CD4-positive, alpha-beta T cell treated with Interleukin-17A for 4 hours (primary cell): ENCODE results near the gene KIRREL3.

Experiments
- DNase-seq: peaks from one replicate; pipeline ENCODE4 v3.0.0-alpha.2; 2020; ENCODE audit warnings: mixed read lengths

The KIRREL3 gene

DNA sequence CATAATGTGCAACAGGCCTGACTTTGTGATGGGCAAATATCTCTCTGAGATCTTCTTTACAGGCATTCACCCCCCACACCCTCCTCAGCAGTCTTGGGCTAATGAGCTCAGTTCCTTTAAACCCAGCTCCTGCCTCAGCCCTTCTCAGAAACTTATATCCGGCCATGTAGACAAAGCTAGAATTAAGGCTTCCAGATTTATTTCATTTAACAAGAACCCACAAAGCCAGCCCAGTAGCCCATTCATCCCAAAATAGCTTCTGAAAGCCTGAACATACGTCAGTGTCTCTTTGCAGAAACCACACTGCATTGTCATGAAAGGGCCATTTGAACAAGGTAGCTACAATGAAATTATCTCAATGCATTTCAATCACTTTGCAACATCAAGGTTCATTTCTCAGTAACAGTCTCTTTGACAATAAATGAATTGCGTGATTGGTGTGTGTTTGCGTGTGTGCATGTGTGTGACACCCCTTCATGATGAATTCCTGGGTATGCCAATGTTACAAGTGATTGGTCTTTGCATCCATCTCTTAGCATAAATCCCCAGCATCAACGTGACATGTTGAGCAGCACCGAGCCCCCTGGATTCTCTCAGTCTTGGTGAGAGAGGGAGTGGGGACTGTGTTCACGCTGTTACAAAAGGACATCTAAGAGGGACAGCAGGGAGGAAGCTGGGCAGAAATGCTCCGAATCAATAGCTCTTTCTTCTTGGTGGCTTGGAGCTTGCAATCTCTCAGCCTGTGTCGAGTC lies 299.6 kb downstream of the KIRREL3 start:
- no peak for DNase-seq

DNA sequence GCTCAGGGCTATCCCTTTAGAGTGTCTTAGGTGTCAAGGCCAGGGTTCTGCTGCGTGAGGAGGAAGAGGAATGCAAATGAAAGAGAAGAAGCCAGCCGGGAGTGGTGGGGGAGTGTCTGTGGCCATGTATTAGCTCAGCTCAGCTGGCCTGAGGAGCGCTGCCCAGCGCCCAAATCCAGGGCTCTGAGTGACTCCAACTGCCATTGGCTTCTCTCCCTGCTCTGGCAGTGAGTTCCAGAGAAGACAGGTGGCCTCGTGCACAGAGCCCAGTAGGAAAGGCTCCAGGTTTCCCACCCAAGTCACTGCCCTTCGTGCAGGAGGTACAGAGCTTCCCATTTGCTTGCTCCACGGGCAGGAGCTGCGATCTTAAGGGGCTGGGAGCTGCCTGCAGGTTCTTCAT lies 302.0 kb downstream of the KIRREL3 start:
- DNase-seq = no peak

DNA sequence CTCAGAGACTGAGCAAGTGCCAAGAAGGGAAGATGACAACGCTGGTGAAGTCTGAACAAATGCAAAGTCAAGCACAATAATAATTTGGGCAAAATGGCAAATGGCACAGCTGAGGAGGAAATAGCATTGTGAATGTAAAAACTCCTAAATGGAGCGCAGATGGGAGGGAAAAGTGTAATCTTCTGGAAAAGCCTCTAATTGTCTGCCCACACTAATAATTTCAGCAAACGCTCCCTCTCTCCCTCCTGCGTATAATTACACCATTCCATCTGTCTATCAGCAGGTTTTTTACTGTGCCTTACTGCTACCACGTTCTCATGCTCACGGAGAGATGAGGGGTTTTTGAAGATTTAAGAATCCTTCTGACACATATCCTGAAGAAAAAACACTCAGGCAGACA lies 302.6 kb downstream of the KIRREL3 start:
- DNase-seq = no peak

DNA sequence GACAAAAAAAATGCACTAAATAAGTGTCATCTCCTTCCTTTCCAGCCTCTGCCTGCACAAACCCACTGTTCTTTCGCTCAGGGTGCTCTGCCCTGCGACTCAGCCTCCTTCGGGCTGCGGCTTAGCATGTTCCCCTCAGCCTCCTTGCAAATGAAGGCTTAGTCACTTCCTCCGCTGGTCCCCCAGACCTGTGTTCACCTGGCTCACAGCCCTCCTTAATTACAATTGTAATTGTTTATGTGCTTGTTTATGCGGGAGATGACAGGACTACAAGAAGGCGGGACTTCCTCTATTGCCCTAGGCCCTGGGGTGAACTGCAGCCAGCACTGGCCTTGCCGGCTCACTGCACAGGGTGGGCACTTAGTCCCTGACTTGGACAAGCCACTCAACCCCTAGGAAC lies 303.6 kb downstream of the KIRREL3 start:
- DNase-seq = no peak

DNA sequence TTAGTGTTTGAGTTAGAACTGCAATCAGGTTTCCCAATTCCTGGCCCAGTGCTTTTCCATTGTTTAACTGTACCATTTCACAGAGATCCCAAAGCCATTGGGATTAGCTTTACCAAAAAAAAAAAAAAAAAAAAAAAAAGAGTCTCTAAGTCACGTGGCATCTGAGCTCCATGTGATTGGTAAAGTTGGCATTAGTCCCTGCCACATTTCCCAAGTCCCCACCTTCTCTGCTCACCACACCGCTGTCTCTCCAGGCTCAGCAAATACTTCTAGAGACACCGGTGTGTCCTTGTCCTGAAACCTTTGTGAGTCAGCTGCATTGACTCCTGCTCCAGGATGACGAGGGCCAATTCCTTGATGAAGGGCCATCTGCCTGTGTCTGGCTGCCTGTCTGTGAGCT lies 305.3 kb downstream of the KIRREL3 start:
- DNase-seq = no peak

DNA sequence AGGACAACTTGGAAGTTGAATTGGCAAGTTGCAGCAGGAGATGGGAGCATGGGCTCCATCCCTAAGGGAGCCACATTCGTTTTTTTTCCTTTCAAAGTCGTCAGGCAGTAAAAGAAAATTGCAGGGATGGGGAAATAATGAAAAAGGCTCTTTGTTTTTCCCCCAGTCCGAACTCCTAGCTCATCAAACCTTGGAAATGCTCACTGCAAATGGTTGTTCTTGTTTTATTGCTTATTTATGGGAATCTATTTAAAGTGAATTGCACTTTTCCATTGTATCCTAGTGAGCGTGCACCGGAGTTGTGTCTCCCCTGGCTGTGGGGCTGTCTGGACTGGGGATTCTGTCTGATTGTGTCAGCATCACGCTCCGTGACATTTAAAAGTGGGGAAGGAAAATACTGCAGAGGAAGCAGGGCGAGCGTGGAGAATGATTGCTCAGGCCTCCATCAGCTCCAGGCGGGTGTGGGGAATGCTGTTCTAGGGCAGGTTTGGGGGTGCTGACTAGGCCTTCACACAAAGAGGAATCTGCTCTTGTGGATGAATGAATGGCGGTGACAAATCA lies 306.4 kb downstream of the KIRREL3 start:
- DNase-seq = no peak

DNA sequence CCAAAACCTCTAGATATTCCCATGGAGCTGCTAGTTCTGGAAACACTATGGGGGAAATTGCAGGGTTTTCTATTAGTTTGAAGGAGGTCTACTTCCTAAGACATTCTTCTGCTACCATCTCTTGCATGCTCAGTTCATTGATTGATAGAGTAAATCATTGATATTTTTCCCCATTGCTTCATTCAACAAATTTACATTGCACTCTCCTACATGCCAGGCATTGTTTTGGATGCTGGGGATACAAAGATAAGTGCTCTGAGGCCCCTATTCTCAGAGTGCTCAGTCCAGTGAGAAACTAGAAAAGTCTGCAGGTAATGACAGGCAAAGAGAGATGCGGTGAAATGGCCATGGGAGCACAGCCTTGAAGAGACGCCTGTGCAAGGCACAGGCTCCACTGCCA lies 313.1 kb downstream of the KIRREL3 start:
- DNase-seq = no peak

DNA sequence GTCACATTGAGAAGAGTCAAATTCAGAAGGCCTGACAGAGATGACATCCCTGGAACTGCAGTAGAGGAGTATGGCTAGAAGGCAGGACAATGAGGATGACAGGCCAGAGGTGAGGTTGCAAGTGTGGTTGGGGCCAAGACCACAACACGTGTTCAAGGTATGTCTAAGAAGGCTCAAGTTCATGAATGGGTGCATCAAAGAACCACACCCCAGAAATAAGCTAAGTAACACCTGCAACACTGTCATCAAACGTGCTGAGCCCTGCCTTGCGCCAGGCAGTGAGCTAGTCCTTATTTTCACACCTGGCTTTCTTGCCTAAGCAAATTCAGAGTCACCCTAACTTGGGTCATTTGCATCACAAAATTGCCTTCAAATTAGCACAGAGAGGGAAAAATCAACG lies 313.6 kb downstream of the KIRREL3 start:
- DNase-seq = no peak

DNA sequence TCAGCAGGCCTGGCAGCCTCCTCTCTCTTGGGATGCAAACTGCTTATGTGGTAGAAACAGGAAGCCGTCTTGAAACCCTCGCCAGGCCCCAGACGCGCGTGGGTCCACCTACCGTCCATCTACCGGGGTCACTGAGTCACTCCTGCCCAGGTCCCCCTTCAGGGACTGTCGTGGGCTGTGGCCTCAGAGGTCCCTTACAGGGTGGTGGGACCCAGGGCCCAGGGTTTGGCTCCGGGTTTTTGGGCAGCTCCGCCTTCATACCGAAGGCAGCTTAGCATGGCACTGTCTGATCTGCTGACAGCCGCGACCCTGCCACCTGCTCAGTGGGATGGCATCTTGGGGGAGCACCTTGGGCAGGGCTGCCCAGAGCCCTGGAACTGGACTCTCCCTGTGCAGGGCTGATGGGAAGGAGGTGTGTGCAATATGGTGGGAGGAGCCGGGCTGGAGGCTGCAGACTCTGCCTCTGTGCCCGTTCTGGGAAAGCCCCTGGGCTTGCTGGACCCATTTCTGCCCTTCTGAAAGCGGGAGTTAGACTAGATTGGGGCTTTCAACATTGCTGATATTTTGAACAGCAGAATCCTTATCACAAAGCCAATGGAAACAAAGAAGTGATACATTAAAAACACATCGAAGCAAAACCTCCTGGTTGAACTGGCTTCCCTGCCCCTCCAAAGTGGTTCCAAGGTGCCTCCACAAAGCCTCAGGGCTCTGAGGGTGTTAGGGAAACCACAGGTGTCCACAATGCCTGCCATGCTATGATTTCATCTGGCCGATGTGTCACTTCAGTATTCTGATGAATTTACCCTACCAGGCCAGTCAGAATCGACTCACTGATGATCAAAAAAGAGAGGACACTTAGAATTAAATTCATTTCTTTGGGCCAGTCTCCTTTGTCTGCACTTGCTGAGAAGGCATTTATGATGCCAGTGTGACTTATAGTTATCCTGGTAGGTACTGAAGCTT lies 316.5 kb downstream of the KIRREL3 start:
- DNase-seq = no peak

DNA sequence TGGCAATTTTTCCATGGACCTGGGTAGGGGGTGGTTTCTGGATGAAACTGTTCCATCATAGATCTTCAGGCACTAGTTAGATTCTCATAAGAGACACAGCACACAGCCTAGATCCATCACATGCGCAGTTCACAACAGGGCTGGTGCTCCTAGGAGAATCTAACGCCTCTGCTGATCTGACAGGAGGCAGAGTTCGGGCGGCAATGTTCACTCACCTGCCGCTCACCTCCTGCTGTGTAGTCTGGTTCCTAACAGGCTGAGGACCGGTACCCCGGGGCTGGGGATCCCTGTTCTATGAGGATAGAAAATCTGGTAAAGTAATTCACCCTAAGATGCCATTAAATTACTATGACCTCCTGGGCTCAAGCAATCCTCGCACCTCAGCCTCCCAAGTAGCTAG lies 318.0 kb downstream of the KIRREL3 start:
- DNase-seq = no peak

DNA sequence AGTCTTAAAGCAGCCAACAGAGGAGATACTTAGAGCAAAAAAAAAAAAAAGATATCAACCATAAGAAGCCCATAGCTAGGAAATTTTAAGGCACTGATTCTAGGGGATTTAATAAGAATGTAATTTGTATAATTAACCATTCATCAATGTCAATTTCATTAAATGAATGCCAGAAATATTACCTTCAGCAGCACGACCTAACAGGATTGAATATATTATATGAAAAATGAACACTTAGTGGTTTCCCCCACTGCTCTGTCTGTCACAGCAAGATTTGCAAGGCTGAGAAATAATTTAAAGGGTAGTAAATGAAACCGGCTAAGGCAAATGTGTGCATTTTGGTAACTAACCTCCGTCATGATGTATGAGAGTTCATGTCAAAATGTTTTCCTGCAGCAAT lies 319.9 kb downstream of the KIRREL3 start:
- no peak for DNase-seq

DNA sequence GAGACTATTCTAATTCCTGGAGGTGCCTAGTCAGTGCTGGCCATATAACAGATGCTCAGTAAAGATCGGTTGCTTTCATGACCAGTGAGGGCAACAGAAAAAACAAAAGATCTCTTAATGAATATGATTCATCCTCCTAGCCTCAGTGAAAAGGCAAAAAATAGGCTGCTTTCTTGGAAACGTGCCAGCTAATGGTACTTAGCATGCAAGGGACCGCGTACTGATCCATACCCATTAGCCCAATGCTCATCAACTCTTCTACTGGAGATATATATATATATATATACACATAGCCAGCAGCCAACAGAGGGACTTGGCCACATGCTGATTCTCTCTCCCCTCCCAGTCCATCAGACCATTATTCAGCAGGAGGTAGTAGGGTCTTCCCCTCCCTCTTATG lies 320.4 kb downstream of the KIRREL3 start:
- DNase-seq = no peak

DNA sequence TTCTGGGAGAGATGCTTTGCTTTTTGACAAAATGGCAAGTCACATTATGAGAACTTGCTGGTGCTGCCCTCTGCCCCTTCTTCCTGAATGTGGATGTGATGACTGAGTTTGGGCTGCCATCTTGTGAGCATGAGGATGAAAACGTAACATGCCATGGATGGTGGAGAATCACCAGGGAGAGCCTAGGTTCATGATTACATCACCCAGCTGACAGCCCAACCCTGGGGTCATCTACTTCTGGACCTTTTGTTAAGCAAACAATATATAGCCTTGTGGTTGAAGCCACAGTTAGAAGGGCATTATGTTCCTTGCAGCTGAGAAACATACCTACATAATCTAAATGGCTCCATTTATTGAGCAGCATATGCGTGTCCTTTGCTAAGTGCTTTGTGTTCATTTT lies 321.5 kb downstream of the KIRREL3 start:
- no peak for DNase-seq

DNA sequence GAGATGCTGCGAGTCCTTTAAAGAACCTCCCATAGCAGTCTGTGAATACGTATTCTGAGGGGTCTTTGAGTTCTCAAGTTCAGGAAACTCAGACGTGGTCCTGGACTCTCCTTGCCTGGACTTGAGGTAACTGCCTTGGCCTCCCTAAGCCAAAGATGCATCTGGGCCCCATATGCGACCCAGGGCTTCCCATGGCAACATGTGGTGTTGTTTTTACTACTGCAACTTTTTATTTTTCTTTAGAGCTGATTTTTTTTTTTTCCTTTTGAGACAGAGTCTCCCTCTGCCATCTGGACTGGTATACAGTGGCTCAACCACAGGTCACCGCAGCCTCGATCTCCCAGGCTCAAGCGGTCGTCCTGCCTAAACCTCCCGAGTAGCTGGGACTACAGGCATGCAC lies 324.0 kb downstream of the KIRREL3 start:
- no peak for DNase-seq

DNA sequence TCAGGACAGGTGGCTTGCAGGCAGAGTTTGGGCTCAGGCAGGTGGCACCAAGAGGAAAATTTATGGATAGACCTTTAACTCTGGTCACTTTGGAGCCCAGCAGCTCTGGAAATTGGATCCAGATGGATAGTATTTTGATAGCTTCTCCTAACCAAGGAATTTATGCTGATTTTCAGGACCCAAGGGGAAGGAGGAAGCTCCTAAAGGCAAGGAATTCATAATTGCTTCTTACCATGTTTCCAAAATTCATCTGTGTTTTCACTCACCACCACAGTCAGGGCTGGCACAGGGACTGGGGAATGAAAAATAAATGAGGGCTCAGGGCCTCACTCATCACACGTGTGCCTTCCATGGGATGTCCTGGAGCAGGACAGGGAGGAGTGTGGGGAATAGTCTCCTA lies 327.3 kb downstream of the KIRREL3 start:
- DNase-seq = no peak

DNA sequence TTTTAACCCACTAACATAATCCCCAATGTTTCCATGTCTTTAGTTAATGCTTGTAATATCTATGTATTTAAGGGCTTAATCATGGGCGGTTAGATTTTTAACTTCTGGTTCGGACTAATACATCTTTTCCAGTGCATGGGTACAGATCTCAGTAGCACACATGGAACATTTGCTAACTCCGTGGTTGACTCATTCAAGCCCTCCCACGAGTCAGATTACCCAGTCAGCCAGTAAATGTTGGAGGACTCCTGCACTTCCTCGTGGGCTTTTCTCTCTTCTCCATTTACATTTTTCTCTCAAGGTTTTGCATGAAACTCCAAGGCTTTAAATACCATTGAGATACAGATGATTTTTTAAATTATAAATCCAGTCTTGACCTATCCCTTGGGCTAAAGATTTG lies 331.2 kb downstream of the KIRREL3 start:
- no peak for DNase-seq

DNA sequence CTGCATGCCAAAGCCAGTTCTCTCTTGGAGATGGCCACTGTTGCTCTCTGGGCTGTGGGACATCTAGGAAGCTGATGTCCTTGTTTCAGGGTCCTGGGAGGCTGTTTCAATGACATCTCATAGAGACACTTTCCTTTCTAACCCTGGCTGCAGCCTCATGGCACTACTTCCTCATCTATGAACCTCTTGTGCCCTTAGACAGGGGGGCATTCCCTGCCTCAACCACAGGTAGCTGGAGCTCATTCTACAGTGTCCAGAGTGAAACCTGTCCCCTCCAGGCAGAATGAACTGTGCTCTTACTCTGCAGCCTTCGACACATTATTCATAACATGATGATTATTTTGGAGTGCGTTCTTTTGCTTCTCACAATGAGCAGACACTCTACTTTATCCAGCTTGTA lies 335.9 kb downstream of the KIRREL3 start:
- no peak for DNase-seq

DNA sequence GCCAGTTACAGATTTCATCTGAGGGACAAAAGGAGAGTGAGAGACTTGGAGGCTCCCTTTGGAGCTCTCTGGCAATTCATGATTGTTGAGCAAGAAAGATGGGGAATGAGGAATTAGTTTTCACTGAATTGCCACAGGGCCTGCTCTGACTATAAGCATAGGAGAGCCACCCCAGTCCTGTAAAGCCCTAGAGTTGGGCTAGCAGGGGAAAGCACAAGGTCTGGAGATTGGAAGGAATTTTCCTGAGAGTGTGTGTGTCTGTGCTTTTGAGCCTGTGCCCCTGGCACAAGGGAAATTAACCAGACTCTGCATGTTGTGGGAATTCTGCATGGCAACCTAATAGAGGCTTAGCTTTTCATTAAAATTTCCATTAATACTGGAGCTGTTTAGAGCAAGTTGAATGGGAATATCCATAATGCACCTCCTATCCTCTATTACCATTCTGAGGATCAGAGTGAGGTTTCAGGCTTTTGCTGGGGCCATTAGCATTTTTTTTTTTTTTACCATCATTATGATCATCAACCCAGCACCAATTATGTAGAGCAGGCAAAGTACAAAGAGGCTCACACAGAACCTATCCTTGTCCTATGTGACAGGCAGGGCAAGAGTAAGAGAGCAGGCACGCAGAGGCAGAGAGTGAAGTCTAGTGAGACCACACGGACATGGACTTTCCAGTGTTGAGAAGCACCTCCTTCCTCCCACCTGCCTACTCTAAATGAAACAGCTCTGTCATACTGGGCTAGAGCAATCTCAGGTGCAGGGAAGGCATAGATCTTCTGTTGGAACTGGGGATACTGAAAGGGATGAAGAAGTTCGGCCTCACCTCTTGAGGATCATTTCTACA lies 336.6 kb downstream of the KIRREL3 start:
- no peak for DNase-seq

DNA sequence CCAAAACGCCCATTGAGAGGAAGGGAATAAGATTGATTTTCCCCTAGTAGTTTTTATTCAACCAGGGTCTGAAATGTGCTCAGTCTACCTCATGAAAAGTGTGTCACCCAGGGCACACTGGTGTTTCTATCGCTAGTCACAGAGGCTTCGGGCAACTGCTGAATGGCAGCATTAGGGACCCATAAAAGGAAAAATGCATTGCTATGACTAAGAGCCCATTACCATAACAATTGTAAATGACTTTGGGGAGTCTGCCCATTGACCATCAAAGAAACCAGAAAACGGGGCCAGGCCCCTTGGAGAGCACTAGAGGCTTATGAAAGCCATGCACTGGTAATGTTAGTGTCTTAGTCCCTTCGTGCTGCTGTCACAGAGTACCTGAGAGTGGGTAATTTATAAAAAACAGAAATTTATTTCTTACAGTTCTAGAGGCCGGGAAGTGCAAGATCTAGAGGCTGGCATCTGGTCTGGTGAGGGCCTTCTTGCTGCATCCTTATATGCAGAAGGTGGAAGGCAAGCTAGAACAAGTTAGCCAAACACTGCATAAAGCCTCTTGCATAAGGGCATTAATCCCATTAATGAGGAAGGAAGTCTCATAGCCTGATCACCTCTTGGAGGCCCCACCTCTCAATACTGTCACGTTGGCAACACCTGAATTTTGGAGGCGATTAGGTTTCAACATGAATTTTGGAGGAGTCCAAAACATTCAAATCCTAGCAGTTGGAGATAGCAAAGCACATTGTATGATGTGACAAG lies 338.4 kb downstream of the KIRREL3 start:
- no peak for DNase-seq

DNA sequence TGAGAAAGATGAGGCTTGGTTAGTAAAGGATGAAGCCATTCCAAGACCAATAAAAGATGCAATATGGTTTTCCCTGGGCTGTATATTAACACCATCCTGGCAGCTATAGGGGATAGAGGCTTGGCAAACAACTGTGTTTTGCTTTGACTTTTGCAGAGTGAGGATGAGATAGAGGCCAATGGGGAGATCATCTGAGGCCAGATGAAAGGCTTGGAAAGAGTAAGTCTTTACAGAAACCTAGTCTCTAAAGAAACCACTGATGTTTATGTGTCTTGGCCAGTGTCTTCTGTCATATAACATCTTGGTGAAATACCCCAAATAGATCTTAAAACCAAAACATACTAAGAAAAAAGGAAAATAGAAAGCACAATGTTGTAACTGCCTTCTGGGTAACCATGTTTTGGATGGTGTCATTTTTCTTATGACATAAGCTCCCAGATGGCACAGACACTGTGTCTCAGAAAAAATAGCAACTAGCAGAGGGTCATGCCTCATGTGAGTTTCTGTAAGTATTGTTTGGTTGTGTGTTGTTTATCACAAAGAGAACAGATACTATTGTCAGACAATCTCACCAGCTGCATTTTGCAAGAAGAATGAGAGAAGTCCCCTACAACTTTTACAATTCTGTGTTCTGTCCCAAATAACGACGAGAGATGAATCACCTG lies 339.7 kb downstream of the KIRREL3 start:
- DNase-seq = no peak

DNA sequence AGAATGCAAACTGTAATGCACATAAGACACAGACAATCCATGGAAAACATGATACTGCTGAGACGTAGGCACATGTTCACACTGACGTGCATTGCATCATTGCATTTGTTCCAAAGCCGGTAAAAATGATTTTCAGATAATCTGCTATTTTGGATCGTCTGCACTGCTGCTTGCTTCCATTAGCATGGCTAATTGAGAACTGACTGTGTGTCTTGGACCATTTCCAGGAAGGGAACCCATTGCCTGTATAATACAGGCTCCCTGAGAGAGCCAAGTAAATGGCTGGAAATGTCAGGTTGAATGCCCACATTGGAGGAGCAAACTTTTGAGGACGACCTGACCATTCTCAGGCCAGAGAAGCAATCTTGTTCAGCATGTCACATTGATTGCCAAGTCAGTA lies 340.2 kb downstream of the KIRREL3 start:
- no peak for DNase-seq
